ENCODE data around the gene PAK2. TPM values are rescaled to one million over a fixed set of nuclear protein-coding genes. Genes with fewer than 3 reads are reported as not detected.

The PAK2 gene
- total and polyA plus RNA-seq, 3 donors from 2014 or later: 30.7 to 49.2 (median 47.4) TPM

GRCh38 chr3:196790636-196791035 lies 51.0 kb downstream of the PAK2 start:
- no peaks in the 10 kb centered on the region for H3K36me3 ChIP-seq (ENCODE audit: low read depth, missing control alignments)
- H3K27ac ChIP-seq: no peak overlapping the region
- H3K4me3 ChIP-seq: no peak overlapping the region
- WGBS, 2 donors: 97 to 99% methylated on average over 6 of the region's 6 CpGs
- DNase-seq: no peak
- no peaks in the 10 kb centered on the region for H3K4me1 ChIP-seq
- intact Hi-C loops (cut with DNase I; ENCODE audit: low total_unique reads): no loop called here
- no peak for TF ChIP-seq POLR2A (IDR thresholded peaks at IDR 0.05)
- no peak for TF ChIP-seq CTCF (IDR thresholded peaks at IDR 0.05)
- no peaks in the 10 kb centered on the region for H3K27me3 ChIP-seq
- H3K9me3 ChIP-seq: no peaks in the 10 kb centered on the region

DNA sequence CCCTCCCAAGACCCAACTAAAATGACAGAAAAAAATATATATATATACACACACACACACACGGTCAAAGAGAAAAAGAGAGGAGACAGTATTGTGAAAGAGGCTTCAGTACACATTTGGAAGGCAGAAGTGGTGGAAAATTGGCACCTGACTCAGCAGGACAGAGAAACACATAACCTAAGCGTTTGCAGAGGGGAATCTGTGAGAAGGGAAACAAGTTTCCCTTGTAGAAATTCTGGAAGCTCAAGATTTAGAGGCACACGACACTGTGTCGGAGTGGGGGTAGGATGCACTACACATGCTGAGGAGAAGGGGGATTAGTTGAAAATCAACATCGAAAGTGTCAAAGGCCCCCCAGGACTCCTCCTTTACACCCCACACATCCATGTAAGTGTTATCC lies 53.1 kb downstream of the PAK2 start:
- no peak for DNase-seq
- 78 to 80% methylated on average over 5 of the region's 5 CpGs for WGBS, 2 donors
- Histone ChIP-seq H3K27me3 (no peaks in the 10 kb centered on the region), H3K36me3 (ENCODE audit: low read depth, missing control alignments) (no peaks in the 10 kb centered on the region), H3K4me1 (no peaks in the 10 kb centered on the region), H3K4me3 (no peak overlapping the region), H3K27ac (no peak overlapping the region), H3K9me3 (no peaks in the 10 kb centered on the region)
- intact Hi-C loops (cut with DNase I; ENCODE audit: low total_unique reads): no loop called here
- TF ChIP-seq POLR2A (IDR thresholded peaks at IDR 0.05) (no peak), CTCF (IDR thresholded peaks at IDR 0.05) (no peak)

DNA sequence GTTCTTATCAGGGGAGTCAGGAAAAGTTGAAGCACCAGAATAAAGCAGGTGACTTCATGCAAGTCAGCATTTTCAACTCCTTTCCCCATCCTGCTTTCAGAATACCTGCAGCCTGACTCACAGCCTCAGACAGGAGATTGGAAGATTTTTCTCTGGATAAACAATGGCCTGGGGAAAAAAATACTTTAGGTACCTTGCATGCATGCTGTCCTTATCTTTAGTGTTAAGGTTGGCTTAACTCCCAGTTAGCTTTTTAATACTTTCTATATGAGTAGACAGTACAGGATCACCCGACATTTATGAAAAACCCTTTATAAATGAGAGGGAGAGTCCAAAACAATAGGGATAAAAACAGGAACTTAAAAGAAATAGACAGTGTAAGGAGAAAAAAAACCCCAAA lies 53.6 kb downstream of the PAK2 start:
- intact Hi-C loops (cut with DNase I; ENCODE audit: low total_unique reads): no loop called here
- TF ChIP-seq CTCF (IDR thresholded peaks at IDR 0.05) (no peak), POLR2A (IDR thresholded peaks at IDR 0.05) (no peak)
- Histone ChIP-seq H3K27me3 (no peaks in the 10 kb centered on the region), H3K36me3 (ENCODE audit: low read depth, missing control alignments) (no peaks in the 10 kb centered on the region), H3K4me3 (no peak overlapping the region), H3K9me3 (no peaks in the 10 kb centered on the region), H3K27ac (no peak overlapping the region), H3K4me1 (no peaks in the 10 kb centered on the region)
- no peak for DNase-seq
- 56 to 68% methylated on average over 1 of the region's 1 CpG for WGBS, 2 donors

GRCh38 chr3:196794467-196794866 lies 54.8 kb downstream of the PAK2 start:
- Histone ChIP-seq H3K36me3 (ENCODE audit: low read depth, missing control alignments) (no peaks in the 10 kb centered on the region), H3K4me3 (no peak overlapping the region), H3K9me3 (no peaks in the 10 kb centered on the region), H3K27me3 (no peaks in the 10 kb centered on the region), H3K27ac (no peak overlapping the region), H3K4me1 (no peaks in the 10 kb centered on the region)
- intact Hi-C loops (cut with DNase I; ENCODE audit: low total_unique reads): no loop called here
- no peak for TF ChIP-seq CTCF (IDR thresholded peaks at IDR 0.05)
- TF ChIP-seq POLR2A (IDR thresholded peaks at IDR 0.05): no peak
- WGBS, 2 donors: 94 to 98% methylated on average over 3 of the region's 3 CpGs
- no peak for DNase-seq

GRCh38 chr3:196796317-196796716 lies 56.7 kb downstream of the PAK2 start:
- Histone ChIP-seq H3K27me3 (no peaks in the 10 kb centered on the region), H3K4me1 (no peaks in the 10 kb centered on the region), H3K4me3 (no peak overlapping the region), H3K36me3 (ENCODE audit: low read depth, missing control alignments) (no peaks in the 10 kb centered on the region), H3K9me3 (no peaks in the 10 kb centered on the region), H3K27ac (no peak overlapping the region)
- DNase-seq: no peak
- intact Hi-C loops (cut with DNase I; ENCODE audit: low total_unique reads): no loop called here
- WGBS, 2 donors: 65 to 72% methylated on average over 1 of the region's 1 CpG
- TF ChIP-seq POLR2A (IDR thresholded peaks at IDR 0.05) (no peak), CTCF (IDR thresholded peaks at IDR 0.05) (no peak)
